ENCODE measurements around the gene THRSP. TPM values are rescaled to one million over a fixed set of nuclear protein-coding genes. Genes with fewer than 3 reads are reported as not detected.

THRSP gene
- total and polyA plus RNA-seq, 2 of the 4 experiments (the other 2 are of a cell fraction) = not detected

DNA sequence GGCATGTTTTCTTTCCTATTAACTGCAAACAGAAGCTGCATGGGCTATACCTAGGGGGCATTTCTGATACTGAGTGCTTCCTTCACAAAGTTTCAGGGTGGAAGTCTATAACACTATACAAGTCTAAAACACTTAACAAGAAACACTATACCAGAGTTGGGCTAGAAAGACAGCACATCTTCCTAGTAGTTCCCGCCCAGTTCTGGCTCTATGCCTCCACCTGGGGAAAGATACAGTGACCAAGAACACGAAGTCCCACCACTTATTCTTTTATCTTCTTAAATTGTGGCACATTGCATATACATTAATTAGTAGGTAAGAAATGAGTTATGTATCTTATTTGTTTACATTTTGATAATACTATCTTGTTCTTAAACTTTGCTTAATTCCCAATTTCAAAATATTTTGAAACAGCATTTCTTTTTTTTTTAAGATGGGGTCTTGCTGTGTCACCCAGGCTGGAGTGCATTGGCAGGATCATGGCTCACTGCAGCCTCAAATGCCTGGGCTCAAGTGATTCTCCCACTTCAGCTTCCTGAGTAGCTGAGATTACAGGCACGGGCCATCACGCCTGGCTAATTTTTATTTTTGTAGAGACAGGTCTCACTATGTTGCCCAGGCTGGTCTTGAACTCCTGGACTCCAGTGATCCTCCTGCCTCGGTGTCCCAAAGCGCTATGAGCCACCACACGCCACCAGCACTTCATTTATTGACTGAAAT, 34.2 kb downstream of the THRSP start:
- ATAC-seq (ENCODE audit: low read depth) = no peak
- DNase-seq = no peak

More for the DNA sequence above, 34.2 kb downstream of the THRSP start:
- Histone ChIP-seq H2BK20ac (ENCODE audit: low read depth, low read length) (no peak overlapping the region), H3K4ac (ENCODE audit: low read depth, low read length) (no peak overlapping the region), H3K79me1 (ENCODE audit: low read depth in 1 of 2, low read length in 2 of 2) (no peaks in the 10 kb centered on the region), H3K27ac (ENCODE audit: insufficient read depth, low read length) (no peak overlapping the region), H3K9me3 (ENCODE audit: control insufficient read depth, insufficient read depth, low read length) (no peaks in the 10 kb centered on the region), H2BK120ac (ENCODE audit: low read depth, low read length) (no peak overlapping the region), H3K4me1 (ENCODE audit: control insufficient read depth, insufficient read depth, low read length) (peaks cover 4% of the 10 kb centered on the region), H2AK5ac (ENCODE audit: low read depth, low read length) (no peak overlapping the region), H3K14ac (replicated peaks; ENCODE audit: low read depth, low read length) (no peak overlapping the region), H4K5ac (ENCODE audit: low read depth, low read length) (no peak overlapping the region), H4K8ac (ENCODE audit: low read depth in 2 of 2, low read length in 2 of 2) (no peak overlapping the region), H3K4me2 (ENCODE audit: low read depth, low read length) (no peak overlapping the region), H3K27me3 (ENCODE audit: control insufficient read depth, insufficient read depth, low read length) (no peaks in the 10 kb centered on the region), H3K56ac (ENCODE audit: extremely low read depth, insufficient read depth, low read length) (no peak overlapping the region), H2BK15ac (ENCODE audit: low read depth, low read length) (no peak overlapping the region), H3K9me1 (ENCODE audit: insufficient read depth, low read length) (no peaks in the 10 kb centered on the region), H3K18ac (ENCODE audit: low read depth, low read length) (no peak overlapping the region), H3K36me3 (ENCODE audit: control insufficient read depth, insufficient read depth, low read length) (peaks cover 20% of the 10 kb centered on the region), H3K9ac (ENCODE audit: low read depth, low read length) (no peak overlapping the region), H2BK5ac (ENCODE audit: low read depth, low read length, poor library complexity, severe bottlenecking) (no peak overlapping the region), H2AK9ac (replicated peaks; ENCODE audit: low read depth, low read length, poor library complexity) (no peak overlapping the region), H2AFZ (replicated peaks; ENCODE audit: low read length, poor library complexity) (no peak overlapping the region), H3K23ac (ENCODE audit: low read depth, low read length) (no peak overlapping the region), H4K91ac (ENCODE audit: insufficient read depth, low read depth, low read length) (no peak overlapping the region), H4K20me1 (ENCODE audit: insufficient read depth, low read length) (no peaks in the 10 kb centered on the region), H3K4me3 (ENCODE audit: insufficient read depth, low read depth, low read length) (no peak overlapping the region)
- in situ Hi-C loops (cut with MboI; ENCODE audit: low sequenced_read_pairs) (no loop called here), dilution Hi-C loops (cut with HindIII; ENCODE audit: low sequenced_read_pairs, unreplicated experiment) (no loop called here), intact Hi-C loops (cut with micrococcal nuclease) (no loop called here)
- ChIA-PET POLR2A (ENCODE audit: unreplicated experiment) (no interaction called here), CTCF (no interaction called here)
- WGBS, 2 experiments (ENCODE audit: extremely low coverage in 2 of 2, insufficient read length in 1 of 2) = 100% methylated on average over 2 of the region's 7 CpGs; no CpG with 5 or more reads in 1 of the 2 experiments
- TF ChIP-seq POLR2A (IDR thresholded peaks at IDR 0.05; ENCODE audit: low read depth, low read length) (no peak), MXI1 (IDR thresholded peaks at IDR 0.05; ENCODE audit: borderline replicate concordance, low read depth, low read length) (no peak), RAD21 (IDR thresholded peaks at IDR 0.05; ENCODE audit: low read length) (no peak), FOS (IDR thresholded peaks at IDR 0.05; ENCODE audit: low read depth, low read length) (no peak)
- TF ChIP-seq, protein P1, sequence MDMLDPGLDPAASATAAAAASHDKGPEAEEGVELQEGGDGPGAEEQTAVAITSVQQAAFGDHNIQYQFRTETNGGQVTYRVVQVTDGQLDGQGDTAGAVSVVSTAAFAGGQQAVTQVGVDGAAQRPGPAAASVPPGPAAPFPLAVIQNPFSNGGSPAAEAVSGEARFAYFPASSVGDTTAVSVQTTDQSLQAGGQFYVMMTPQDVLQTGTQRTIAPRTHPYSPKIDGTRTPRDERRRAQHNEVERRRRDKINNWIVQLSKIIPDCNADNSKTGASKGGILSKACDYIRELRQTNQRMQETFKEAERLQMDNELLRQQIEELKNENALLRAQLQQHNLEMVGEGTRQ (IDR thresholded peaks at IDR 0.05; ENCODE audit: low read depth, low read length) = no peak
- TF ChIP-seq, protein P2, sequence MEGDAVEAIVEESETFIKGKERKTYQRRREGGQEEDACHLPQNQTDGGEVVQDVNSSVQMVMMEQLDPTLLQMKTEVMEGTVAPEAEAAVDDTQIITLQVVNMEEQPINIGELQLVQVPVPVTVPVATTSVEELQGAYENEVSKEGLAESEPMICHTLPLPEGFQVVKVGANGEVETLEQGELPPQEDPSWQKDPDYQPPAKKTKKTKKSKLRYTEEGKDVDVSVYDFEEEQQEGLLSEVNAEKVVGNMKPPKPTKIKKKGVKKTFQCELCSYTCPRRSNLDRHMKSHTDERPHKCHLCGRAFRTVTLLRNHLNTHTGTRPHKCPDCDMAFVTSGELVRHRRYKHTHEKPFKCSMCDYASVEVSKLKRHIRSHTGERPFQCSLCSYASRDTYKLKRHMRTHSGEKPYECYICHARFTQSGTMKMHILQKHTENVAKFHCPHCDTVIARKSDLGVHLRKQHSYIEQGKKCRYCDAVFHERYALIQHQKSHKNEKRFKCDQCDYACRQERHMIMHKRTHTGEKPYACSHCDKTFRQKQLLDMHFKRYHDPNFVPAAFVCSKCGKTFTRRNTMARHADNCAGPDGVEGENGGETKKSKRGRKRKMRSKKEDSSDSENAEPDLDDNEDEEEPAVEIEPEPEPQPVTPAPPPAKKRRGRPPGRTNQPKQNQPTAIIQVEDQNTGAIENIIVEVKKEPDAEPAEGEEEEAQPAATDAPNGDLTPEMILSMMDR (conservative IDR thresholded peaks at IDR 0.05; ENCODE audit: low read depth, low read length) = no peak
- no TSS peak for BruUV-seq (replicated peaks)

Data from IMR-90 (cell line).